CD4-positive, CD25-positive, alpha-beta regulatory T cell (primary cell): Measurements from ENCODE around the gene DIPK2A. TPM values are rescaled to one million over a fixed set of nuclear protein-coding genes. Genes with fewer than 3 reads are reported as not detected.
A peak's percentile ranks its signal among the peaks of the same experiment; 100 is the strongest.

Experiments
- ATAC-seq, 2 donors: fragments of 150-1000 bp; cut with Tn5 transposase; one replicate each; pipeline ENCODE4 v1.10.0; 2021; ENCODE audit warnings: low read depth in 2 of 2, moderate number of reproducible peaks in 2 of 2, moderate library complexity in 1 of 2
- DNase-seq, 3 donors: peaks; one replicate each; pipeline versions ENCODE4 v3.0.0 to v3.0.0-alpha.2; 2012 to 2022; ENCODE audit warnings: mixed read lengths in 1 of 3
- H3K27ac ChIP-seq: one replicate; pipeline ENCODE4 v1.7.0; 2013; ENCODE audit warnings: mild to moderate bottlenecking, low read length; ENCODE audit not compliant: insufficient read depth, poor library complexity, severe bottlenecking
- H3K27me3 ChIP-seq: one replicate; pipeline ENCODE4 v1.7.0; 2013; ENCODE audit warnings: low read length; ENCODE audit not compliant: control insufficient read depth, insufficient read depth
- H3K36me3 ChIP-seq: one replicate; pipeline ENCODE4 v1.7.0; 2013; ENCODE audit warnings: mild to moderate bottlenecking, low read length, moderate library complexity; ENCODE audit not compliant: control insufficient read depth, insufficient read depth
- H3K4me1 ChIP-seq: 2 replicates; pipeline ENCODE4 v1.7.0; 2013; ENCODE audit warnings: mild to moderate bottlenecking, low read length; ENCODE audit not compliant: insufficient read depth, control insufficient read depth, poor library complexity, severe bottlenecking
- H3K4me3 ChIP-seq: one replicate; pipeline ENCODE4 v1.7.0; 2013; ENCODE audit warnings: low read depth, mild to moderate bottlenecking, low read length, moderate library complexity
- H3K9me3 ChIP-seq, 2 experiments: 1 replicate in 1 of 2; 2 replicates in 1 of 2; pipeline ENCODE4 v1.7.0; 2013; ENCODE audit warnings: low read length in 2 of 2, mild to moderate bottlenecking in 1 of 2, moderate library complexity in 1 of 2; ENCODE audit not compliant: control insufficient read depth in 2 of 2
- H3K27ac Mint-ChIP-seq, 3 donors: one replicate each; pipeline ENCODE4 v1.8.0; 2020 to 2022; ENCODE audit warnings: mild to moderate bottlenecking in 3 of 3, mixed read lengths in 3 of 3, moderate library complexity in 2 of 3
- H3K27me3 Mint-ChIP-seq: one replicate; pipeline ENCODE4 v1.8.0; 2022; ENCODE audit warnings: mild to moderate bottlenecking, mixed read lengths
- H3K36me3 Mint-ChIP-seq: one replicate; pipeline ENCODE4 v1.8.0; 2020; ENCODE audit warnings: mixed read lengths
- H3K4me1 Mint-ChIP-seq, 4 donors: one replicate each; pipeline ENCODE4 v1.8.0; 2020 to 2022; ENCODE audit warnings: mixed read lengths in 4 of 4, mild to moderate bottlenecking in 1 of 4
- H3K4me3 Mint-ChIP-seq, 4 donors: one replicate each; pipeline ENCODE4 v1.8.0; 2020 to 2022; ENCODE audit warnings: mild to moderate bottlenecking in 4 of 4, mixed read lengths in 4 of 4, moderate library complexity in 3 of 4
- H3K9me3 Mint-ChIP-seq, 7 donors: one replicate each; pipeline ENCODE4 v1.8.0; 2020 to 2022; ENCODE audit warnings: mixed read lengths in 7 of 7, mild to moderate bottlenecking in 3 of 7, moderate library complexity in 2 of 7
- polyA plus RNA-seq, 4 donors: library from polyadenylated mRNA; unstranded; fragments of 300-500 nt; fragmentation: Illumina TruSeq; gene quantifications; one replicate each; pipeline ENCODE4 v1.2.3, GENCODE V29; 2021
- total RNA-seq: library from RNA; stranded (reverse); gene quantifications from one replicate; pipeline ENCODE4 v1.2.3, GENCODE V29; 2022

Gene DIPK2A, protein sequence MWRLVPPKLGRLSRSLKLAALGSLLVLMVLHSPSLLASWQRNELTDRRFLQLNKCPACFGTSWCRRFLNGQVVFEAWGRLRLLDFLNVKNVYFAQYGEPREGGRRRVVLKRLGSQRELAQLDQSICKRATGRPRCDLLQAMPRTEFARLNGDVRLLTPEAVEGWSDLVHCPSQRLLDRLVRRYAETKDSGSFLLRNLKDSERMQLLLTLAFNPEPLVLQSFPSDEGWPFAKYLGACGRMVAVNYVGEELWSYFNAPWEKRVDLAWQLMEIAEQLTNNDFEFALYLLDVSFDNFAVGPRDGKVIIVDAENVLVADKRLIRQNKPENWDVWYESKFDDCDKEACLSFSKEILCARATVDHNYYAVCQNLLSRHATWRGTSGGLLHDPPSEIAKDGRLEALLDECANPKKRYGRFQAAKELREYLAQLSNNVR
- total RNA-seq (17.8 TPM), polyA plus RNA-seq (10 to 100 TPM in 2 of 4 donors, 1 to 10 TPM in 2; 8.5 to 13.0 (median 9.9) TPM)

DNA sequence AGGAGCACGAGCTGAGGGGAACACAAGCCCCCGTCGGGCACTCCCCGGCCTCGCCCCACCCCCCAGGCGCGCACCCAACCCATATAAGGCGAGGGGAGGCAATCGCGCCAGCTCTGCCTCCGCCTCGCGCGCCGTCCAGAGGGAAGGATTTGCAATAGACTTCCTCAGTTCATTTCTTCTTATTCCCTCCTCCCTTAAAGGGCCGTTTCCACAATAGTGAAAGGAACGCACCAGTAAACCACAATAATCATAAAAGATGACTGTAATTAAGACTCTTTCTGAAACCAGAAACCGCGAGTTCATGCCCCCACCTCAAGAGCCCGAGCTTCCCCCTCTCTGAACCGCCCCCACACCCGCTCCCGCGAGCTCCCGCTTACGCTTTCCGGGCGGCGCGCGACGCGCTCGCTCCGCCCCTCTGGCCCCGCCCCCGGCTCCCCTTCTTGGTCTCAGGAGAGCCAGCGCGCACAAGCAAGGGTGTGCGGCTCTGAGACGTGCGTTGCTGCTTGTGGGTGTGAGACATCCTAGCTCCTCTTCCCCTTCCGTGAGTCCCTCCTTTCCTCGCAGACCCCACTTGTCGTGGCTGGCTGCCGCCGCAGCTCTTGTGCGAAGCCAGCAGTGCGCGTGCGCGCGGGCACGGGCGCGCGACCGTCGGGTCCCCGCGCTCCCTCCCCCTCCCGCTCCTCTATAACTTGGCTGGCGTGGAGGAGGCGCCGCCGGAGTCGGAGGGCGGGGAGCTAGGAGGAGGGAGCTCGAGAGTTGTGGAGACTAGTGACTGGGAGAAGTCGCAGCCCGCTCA lies at the start of gene DIPK2A:
Gene DIPK2A (plus strand): TSS at position 465 of the 796 bp plus-strand sequence. CDS start 510 bp downstream, outside the sequence.
- H3K9me3 ChIP-seq, result no peaks in the 10 kb centered on the region
- peaks cover 10% of the 10 kb centered on the region for H3K27me3 ChIP-seq
- peaks cover 19 to 34% (median 26%) of the 10 kb centered on the region in 4 donors for H3K4me1 Mint-ChIP-seq
- peak within 1 kb of the TSS; percentile 96 to 99 (median 96) for H3K4me3 Mint-ChIP-seq
- no peaks in the 10 kb centered on the region for H3K36me3 ChIP-seq
- H3K36me3 Mint-ChIP-seq, result no peaks in the 10 kb centered on the region
- H3K27ac ChIP-seq, result peak within 1 kb of the TSS; percentile 89
- H3K27me3 Mint-ChIP-seq, result peaks cover 37% of the 10 kb centered on the region
- H3K4me3 ChIP-seq, result peak within 1 kb of the TSS; percentile 94
- ATAC-seq (peak; percentile 67 to 70), DNase-seq (peak; percentile 89 to 96 (median 93))
- no peaks in the 10 kb centered on the region for H3K9me3 Mint-ChIP-seq
- H3K4me1 ChIP-seq, result peaks cover 34% of the 10 kb centered on the region
- peak within 1 kb of the TSS; percentile 93 to 98 (median 96) for H3K27ac Mint-ChIP-seq

DNA sequence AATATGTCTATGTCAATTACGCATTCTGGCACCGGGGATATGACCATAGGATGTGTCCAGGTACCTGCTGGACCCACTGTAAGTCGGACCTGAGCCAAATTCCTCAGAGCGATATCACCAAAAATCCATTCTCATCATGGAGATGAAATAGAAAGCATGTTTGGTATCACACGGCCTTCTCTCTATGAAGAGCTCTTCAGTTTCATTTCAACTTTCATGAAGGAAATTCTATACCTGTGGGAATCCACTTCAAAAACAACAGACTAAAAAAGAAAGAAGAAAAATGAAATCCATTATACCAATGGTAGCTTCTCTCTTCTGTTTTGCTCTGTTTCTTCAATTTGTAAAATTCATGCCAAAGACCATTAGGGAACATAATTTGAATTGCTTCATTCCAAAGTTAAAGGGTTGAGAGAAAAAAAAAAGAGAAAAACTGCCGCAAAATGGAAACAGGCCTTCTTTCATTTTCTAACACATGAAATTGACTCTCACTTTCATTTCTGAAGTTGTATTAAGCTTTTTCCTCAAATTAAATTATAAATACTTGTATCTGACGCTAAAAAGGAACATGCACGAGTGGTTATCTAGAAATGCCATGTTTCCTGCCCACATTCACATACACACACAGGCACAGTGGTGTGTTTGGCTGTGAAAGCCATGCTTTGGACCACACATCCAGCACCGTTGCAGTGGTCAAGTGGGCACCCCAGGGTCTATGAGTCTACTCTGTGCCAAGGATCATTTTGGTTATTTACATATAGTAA lies 46.9 kb upstream of the DIPK2A start:
- Mint-ChIP-seq H3K9me3 (no peaks in the 10 kb centered on the region), H3K4me3 (no peak overlapping the region), H3K4me1 (peaks cover 5 to 30% (median 8%) of the 10 kb centered on the region in 4 donors), H3K36me3 (no peaks in the 10 kb centered on the region), H3K27me3 (peaks cover 10% of the 10 kb centered on the region), H3K27ac (no peak overlapping the region)
- Histone ChIP-seq H3K27ac (no peak overlapping the region), H3K4me1 (peaks cover 9% of the 10 kb centered on the region), H3K36me3 (no peaks in the 10 kb centered on the region), H3K27me3 (no peaks in the 10 kb centered on the region), H3K4me3 (no peak overlapping the region), H3K9me3 (no peaks in the 10 kb centered on the region)
- DNase-seq, result no peak
- no peak for ATAC-seq

DNA sequence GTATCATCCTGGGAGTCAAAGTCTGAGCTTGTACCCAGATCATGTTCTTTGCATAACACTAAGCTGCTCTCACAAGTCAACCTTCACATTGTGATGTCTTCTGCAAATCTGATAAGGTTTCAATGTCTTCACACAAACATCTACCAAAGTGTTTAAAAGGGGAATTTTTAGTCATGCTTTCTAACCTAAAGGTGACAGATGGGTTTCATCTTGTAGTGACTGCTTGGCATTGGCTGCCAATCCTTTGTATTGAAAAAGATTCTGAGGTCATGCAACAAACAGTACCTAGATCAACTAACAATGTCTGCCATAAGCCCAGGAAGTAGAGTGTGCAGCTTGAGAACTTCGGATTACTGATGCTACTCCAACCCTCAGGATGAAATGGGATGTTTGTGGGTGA lies 43.6 kb upstream of the DIPK2A start:
- Histone ChIP-seq H3K27ac (no peak overlapping the region), H3K36me3 (no peaks in the 10 kb centered on the region), H3K4me1 (no peaks in the 10 kb centered on the region), H3K27me3 (no peaks in the 10 kb centered on the region), H3K4me3 (no peak overlapping the region), H3K9me3 (no peaks in the 10 kb centered on the region)
- Mint-ChIP-seq H3K36me3 (no peaks in the 10 kb centered on the region), H3K9me3 (no peaks in the 10 kb centered on the region), H3K4me3 (no peak overlapping the region), H3K27ac (no peak overlapping the region), H3K27me3 (peaks cover 15% of the 10 kb centered on the region), H3K4me1 (peaks cover 0 to 6% (median 0%) of the 10 kb centered on the region in 4 donors)
- DNase-seq (no peak), ATAC-seq (no peak)

DNA sequence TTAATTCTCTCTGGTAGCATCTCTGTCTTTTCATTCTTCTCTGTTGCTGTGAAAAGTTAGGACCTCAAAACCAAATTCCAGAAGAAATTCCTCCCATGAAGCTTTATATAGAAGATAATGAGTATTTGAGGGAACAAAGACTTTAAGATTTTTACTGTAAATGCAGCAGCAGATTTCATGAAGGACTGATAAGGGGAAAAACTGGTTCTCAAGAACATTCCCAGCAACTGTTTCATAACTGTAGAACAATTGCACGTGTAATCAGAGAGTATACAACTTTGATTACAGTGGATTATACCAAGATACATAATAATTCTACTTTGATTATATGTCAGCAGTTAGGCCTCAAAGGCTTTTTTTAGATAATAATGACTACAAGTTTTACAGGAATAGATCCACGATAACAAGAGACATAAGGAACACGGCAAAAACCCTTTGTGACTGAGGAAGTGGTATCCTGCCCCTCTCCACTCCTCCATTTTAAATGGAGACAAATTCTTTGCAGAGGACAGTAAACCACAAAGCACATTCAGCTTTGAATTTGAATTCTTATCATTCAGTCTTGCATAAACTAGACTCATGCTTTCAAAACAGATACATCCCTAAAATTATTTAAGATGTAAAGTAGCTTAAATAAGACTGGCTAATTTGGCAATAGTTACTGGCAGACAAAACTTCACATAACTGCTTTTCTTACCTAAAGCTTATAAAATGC lies 42.9 kb upstream of the DIPK2A start:
- Mint-ChIP-seq H3K27me3 (peaks cover 15% of the 10 kb centered on the region), H3K36me3 (no peaks in the 10 kb centered on the region)

DNA sequence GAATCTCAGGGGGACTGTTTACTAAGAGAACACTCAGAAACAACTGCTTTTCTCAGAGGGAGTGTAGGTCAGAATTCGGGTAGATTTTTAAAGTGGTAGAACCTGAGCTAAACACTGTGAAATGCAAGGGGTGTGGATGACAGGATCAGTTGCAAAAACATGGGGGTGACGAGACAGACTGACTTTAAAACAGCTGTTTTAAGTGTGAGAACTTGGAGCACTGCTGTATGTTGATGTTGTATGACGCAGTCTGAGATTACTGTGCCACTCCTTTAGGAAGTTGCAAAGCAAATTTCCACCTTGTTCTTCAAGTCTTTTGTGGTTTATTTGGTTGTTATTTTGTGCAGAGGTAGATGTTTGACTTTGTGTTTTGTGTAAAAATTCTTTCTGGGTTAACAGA lies 36.8 kb upstream of the DIPK2A start:
- Mint-ChIP-seq H3K27ac (peak overlapping the region in 1 of 3 donors; percentile 2), H3K4me3 (no peak overlapping the region), H3K9me3 (peaks cover 0 to 8% (median 0%) of the 10 kb centered on the region in 7 donors), H3K36me3 (no peaks in the 10 kb centered on the region), H3K4me1 (peaks cover 0 to 6% (median 0%) of the 10 kb centered on the region in 4 donors), H3K27me3 (peaks cover 46% of the 10 kb centered on the region)
- H3K27ac ChIP-seq, result no peak overlapping the region
- H3K9me3 ChIP-seq, result no peaks in the 10 kb centered on the region
- no peak for DNase-seq
- H3K36me3 ChIP-seq, result no peaks in the 10 kb centered on the region
- H3K27me3 ChIP-seq, result peaks cover 6% of the 10 kb centered on the region
- no peak for ATAC-seq
- no peaks in the 10 kb centered on the region for H3K4me1 ChIP-seq
- no peak overlapping the region for H3K4me3 ChIP-seq

More for the DNA sequence above, 42.9 kb upstream of the DIPK2A start:
- Mint-ChIP-seq H3K4me3 (no peak overlapping the region), H3K4me1 (peaks cover 0 to 5% (median 0%) of the 10 kb centered on the region in 4 donors), H3K9me3 (no peaks in the 10 kb centered on the region), H3K27ac (no peak overlapping the region)
- H3K27ac ChIP-seq, result no peak overlapping the region
- no peaks in the 10 kb centered on the region for H3K27me3 ChIP-seq
- no peak overlapping the region for H3K4me3 ChIP-seq
- H3K4me1 ChIP-seq, result no peaks in the 10 kb centered on the region
- no peaks in the 10 kb centered on the region for H3K9me3 ChIP-seq
- H3K36me3 ChIP-seq, result no peaks in the 10 kb centered on the region
- ATAC-seq (no peak), DNase-seq (no peak)

DNA sequence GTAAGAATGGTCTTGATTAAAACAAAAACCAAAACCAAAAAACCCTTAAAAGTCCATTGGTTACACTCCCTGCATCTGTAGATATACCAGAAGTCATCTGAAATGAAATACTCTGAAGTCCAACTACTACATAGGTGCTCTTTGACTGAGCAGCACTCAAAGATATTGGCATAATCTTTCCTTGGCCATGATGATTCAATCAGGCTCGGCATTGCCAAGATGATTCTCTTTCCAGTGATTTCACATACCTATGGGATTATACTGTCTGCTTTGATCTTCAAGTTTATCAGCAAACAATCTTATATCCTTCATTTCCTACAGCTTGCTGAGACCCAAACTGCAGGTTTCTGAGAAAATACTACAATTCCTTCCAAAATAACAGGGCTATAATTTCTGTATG lies 35.9 kb upstream of the DIPK2A start:
- H3K27ac ChIP-seq, result no peak overlapping the region
- Mint-ChIP-seq H3K36me3 (no peaks in the 10 kb centered on the region), H3K4me1 (peaks cover 0 to 6% (median 0%) of the 10 kb centered on the region in 4 donors), H3K4me3 (no peak overlapping the region), H3K27ac (no peak overlapping the region), H3K27me3 (peaks cover 53% of the 10 kb centered on the region), H3K9me3 (peaks cover 0 to 8% (median 0%) of the 10 kb centered on the region in 7 donors)
- H3K4me1 ChIP-seq, result no peaks in the 10 kb centered on the region
- DNase-seq (no peak), ATAC-seq (no peak)
- peaks cover 6% of the 10 kb centered on the region for H3K27me3 ChIP-seq
- no peaks in the 10 kb centered on the region for H3K9me3 ChIP-seq
- H3K36me3 ChIP-seq, result no peaks in the 10 kb centered on the region
- no peak overlapping the region for H3K4me3 ChIP-seq

DNA sequence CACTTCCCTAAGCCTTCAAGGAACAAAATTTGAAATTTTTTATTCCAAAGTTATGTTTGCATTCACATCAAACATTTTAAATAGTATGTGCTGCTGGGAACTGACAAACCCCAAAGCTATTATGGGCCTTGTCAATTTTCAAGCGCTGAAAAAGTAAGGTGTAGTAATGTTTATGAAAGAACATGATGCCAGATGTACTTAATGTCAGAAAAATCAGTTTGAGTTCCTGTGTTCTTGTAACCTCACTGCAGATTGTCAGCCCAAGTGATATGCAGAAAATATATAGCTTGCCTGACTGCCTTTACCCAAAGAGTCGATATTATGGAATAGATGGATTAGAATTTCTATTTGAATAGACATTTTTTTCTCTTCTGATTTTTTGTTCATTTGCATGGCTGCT lies 20.8 kb upstream of the DIPK2A start:
- ATAC-seq (no peak), DNase-seq (no peak)
- Histone ChIP-seq H3K4me1 (no peaks in the 10 kb centered on the region), H3K36me3 (no peaks in the 10 kb centered on the region), H3K4me3 (no peak overlapping the region), H3K9me3 (no peaks in the 10 kb centered on the region), H3K27me3 (peaks cover 23% of the 10 kb centered on the region), H3K27ac (no peak overlapping the region)
- no peaks in the 10 kb centered on the region for H3K36me3 Mint-ChIP-seq
- H3K27ac Mint-ChIP-seq, result no peak overlapping the region
- H3K4me1 Mint-ChIP-seq, result no peaks in the 10 kb centered on the region
- H3K27me3 Mint-ChIP-seq, result peaks cover 34% of the 10 kb centered on the region
- no peaks in the 10 kb centered on the region for H3K9me3 Mint-ChIP-seq
- no peak overlapping the region for H3K4me3 Mint-ChIP-seq
